HEK293T (cell line): Measurements from ENCODE around the gene CUEDC1.

Experiments
- ARNT ChIP-seq: fragments of 450-650 bp; IDR thresholded peaks from 2 replicates; pipeline ENCODE4 v1.6.1; 2017; ENCODE audit warnings: mild to moderate bottlenecking
- FOXA1 ChIP-seq: fragments of 450-650 bp; IDR thresholded peaks from 2 replicates; pipeline ENCODE4 v1.6.1; 2016; ENCODE audit warnings: mild to moderate bottlenecking
- FOXM1 ChIP-seq: fragments of 450-650 bp; IDR thresholded peaks from 2 replicates; pipeline ENCODE4 v1.6.1; 2017; ENCODE audit warnings: mild to moderate bottlenecking, borderline replicate concordance
- NFRKB ChIP-seq: fragments of 450-650 bp; IDR thresholded peaks from 2 replicates; pipeline ENCODE4 v1.6.1; 2016; ENCODE audit warnings: mild to moderate bottlenecking, moderate library complexity
- ZNF384 ChIP-seq: fragments of 450-650 bp; IDR thresholded peaks from 2 replicates; pipeline ENCODE4 v1.6.1; 2016
- TF ChIP-seq, protein P1 (sequence below): fragments of 450-650 bp; IDR thresholded peaks from 2 replicates; pipeline ENCODE4 v1.6.1; 2016

DNA sequence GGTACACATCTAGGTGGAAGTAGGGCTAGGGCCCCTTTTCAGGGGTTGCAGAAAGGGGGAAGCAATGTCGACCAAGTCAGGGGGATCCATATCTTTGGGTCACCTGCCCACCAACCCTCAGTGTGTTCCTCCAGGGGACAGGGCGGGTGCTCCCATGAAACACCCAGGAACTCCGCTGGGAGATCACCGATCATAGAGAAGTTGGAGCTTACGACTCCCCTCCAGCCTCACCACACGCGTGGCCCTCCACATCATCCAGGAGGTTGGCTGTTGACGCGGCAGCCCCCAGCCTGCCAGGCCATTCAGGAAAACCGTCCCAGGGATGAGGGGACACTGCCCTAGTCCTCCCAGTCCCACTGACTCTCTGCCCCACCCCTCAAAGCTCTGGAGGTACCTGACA, 88.1 kb downstream of the CUEDC1 start:
- TF ChIP-seq ZNF384, result no peak
- TF ChIP-seq NFRKB, result no peak
- no peak for TF ChIP-seq FOXM1
- TF ChIP-seq FOXA1, result no peak
- TF ChIP-seq, protein P1, sequence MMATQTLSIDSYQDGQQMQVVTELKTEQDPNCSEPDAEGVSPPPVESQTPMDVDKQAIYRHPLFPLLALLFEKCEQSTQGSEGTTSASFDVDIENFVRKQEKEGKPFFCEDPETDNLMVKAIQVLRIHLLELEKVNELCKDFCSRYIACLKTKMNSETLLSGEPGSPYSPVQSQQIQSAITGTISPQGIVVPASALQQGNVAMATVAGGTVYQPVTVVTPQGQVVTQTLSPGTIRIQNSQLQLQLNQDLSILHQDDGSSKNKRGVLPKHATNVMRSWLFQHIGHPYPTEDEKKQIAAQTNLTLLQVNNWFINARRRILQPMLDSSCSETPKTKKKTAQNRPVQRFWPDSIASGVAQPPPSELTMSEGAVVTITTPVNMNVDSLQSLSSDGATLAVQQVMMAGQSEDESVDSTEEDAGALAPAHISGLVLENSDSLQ, result no peak
- TF ChIP-seq ARNT, result no peak
